Endothelial cell of umbilical vein (primary cell): Measurements from ENCODE around the gene CAPNS1.

ENCODE experiments used
- CTCF ChIP-seq, 2 donors: IDR thresholded peaks; 1 replicate in 1 of 2; 2 replicates in 1 of 2; pipeline ENCODE4 v1.5.1; 2011; ENCODE audit warnings: low read length in 2 of 2, mild to moderate bottlenecking in 2 of 2, moderate library complexity in 2 of 2, control low read depth in 1 of 2, inconsistent platforms in 1 of 2, low read depth in 1 of 2; ENCODE audit not compliant: insufficient read depth in 1 of 2; ENCODE audit errors: extremely low read depth in 1 of 2
- GATA2 ChIP-seq: IDR thresholded peaks from 2 replicates; pipeline ENCODE4 v1.7.0; 2011; ENCODE audit warnings: low read depth, mild to moderate bottlenecking, moderate library complexity, mixed read lengths, low read length; ENCODE audit not compliant: insufficient read length, insufficient read depth
- POLR2A ChIP-seq: IDR thresholded peaks from 2 replicates; pipeline ENCODE4 v1.6.1; 2012; ENCODE audit warnings: low read depth, mild to moderate bottlenecking, control low read depth, low read length
- POLR2AphosphoS5 ChIP-seq: IDR thresholded peaks from 2 replicates; pipeline ENCODE4 v1.6.1; 2012; ENCODE audit warnings: low read depth, mild to moderate bottlenecking, control low read depth, low read length, moderate library complexity; ENCODE audit not compliant: insufficient read depth
- TF ChIP-seq, protein P1 (sequence below): IDR thresholded peaks from 2 replicates; pipeline ENCODE4 v1.6.1; 2011; ENCODE audit not compliant: insufficient read depth, insufficient read length

DNA sequence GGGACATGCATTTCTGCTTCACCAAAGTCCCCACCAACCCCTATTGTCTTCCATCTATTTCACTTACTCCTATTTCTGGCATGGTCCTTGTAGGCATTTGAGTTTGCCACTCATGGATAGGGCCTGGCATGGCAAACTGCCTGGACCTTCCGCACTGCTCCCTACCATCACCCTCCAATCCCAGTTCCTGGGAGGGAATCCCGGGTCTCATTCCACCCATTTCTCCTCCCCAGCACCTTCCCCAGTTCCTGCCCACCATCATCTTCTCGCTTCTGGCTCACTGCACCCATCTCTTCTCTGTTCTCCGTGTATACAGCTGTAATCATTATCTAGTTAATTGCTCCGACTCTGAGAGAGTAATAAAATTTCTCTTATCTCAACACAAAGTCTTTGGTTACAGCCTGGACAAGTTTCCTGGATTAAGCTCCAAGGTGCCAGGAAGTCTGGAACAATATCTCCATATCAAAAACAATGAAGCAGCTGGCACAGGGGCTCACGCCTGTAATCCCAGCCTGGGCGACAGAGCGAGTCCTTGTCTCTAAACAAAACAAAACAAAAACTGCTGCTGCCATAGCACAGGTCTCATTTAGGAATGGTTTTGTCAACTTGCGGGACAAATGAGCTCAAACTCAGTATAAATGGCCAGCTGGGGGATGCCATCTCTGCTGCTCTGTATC is 29.4 kb downstream of the CAPNS1 start:
- no peak for TF ChIP-seq CTCF (IDR thresholded peaks at IDR 0.05; ENCODE audit: extremely low read depth in 1 of 2, insufficient read depth in 1 of 2, low read depth in 1 of 2, low read length in 2 of 2)
- TF ChIP-seq POLR2A = no peak
- no peak for TF ChIP-seq GATA2
- TF ChIP-seq POLR2AphosphoS5 = no peak
- TF ChIP-seq, protein P1, sequence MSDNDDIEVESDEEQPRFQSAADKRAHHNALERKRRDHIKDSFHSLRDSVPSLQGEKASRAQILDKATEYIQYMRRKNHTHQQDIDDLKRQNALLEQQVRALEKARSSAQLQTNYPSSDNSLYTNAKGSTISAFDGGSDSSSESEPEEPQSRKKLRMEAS = no peak
